AG04450 (cell line): ENCODE measurements around the gene BEND5. TPM values are rescaled to one million over a fixed set of nuclear protein-coding genes. Genes with fewer than 3 reads are reported as not detected.

Source experiments
- CTCF ChIA-PET: fragments of 300-600, 350-600 bp; formaldehyde crosslinking; extraction: SDS; loops from one replicate; lab custom pipeline; 2022; ENCODE audit warnings: antibody characterized with exemption, inconsistent platforms; lab: Charles Lee
- POLR2A ChIA-PET: fragments of 350-600 bp; formaldehyde crosslinking; extraction: SDS; loops from one replicate; lab custom pipeline; 2021; ENCODE audit warnings: antibody characterized with exemption, inconsistent platforms; lab: Yijun Ruan, JAX
- DNase-seq: peaks from one replicate; pipeline ENCODE4 v3.0.0-alpha.2; 2011; ENCODE audit warnings: low read depth, low spot score
- H3K27ac ChIP-seq: one replicate; pipeline ENCODE4 v1.5.1; 2012; ENCODE audit warnings: low read depth, low read length, control low read depth
- H3K27me3 ChIP-seq: one replicate; pipeline ENCODE4 v1.6.0; 2012; ENCODE audit warnings: low read length; ENCODE audit not compliant: control insufficient read depth, insufficient read depth
- H3K4me3 ChIP-seq: 2 replicates; pipeline ENCODE4 v1.5.1; 2011; ENCODE audit warnings: mild to moderate bottlenecking, low read depth, low read length, control low read depth
- H3K9me3 ChIP-seq: 2 replicates; pipeline ENCODE4 v1.5.1; 2012; ENCODE audit warnings: low read length; ENCODE audit not compliant: control insufficient read depth, insufficient read depth
- CTCF ChIP-seq: IDR thresholded peaks from 2 replicates; pipeline ENCODE4 v1.5.1; 2011; ENCODE audit warnings: low read depth, low read length, control low read depth, inconsistent platforms
- polyA plus RNA-seq: library from polyadenylated mRNA; depleted of rRNA; stranded (reverse); fragments of >200 nt; gene quantifications from 2 replicates; pipeline ENCODE4 v1.2.3, GENCODE V29; 2011

Gene BEND5
- polyA plus RNA-seq, 1 experiment, result 0.74 TPM

GRCh38 chr1:48730164-48730910 is 46.4 kb downstream of the BEND5 start:
- POLR2A ChIA-PET, result no interaction called here
- CTCF ChIA-PET, result no interaction called here
- H3K4me3 ChIP-seq, result no peak overlapping the region
- no peak overlapping the region for H3K27ac ChIP-seq
- H3K27me3 ChIP-seq, result no peaks in the 10 kb centered on the region
- no peak for DNase-seq
- TF ChIP-seq CTCF, result no peak
- H3K9me3 ChIP-seq, result no peaks in the 10 kb centered on the region

GRCh38 chr1:48728584-48728983 is 48.1 kb downstream of the BEND5 start:
- Histone ChIP-seq H3K9me3 (no peaks in the 10 kb centered on the region), H3K27ac (no peak overlapping the region), H3K4me3 (no peak overlapping the region), H3K27me3 (no peaks in the 10 kb centered on the region)
- ChIA-PET POLR2A (no interaction called here), CTCF (interaction anchor here (0.8 kb wide), 1 partner anchor 31 kb away, joined by 4 read pairs; no protein-coding TSS in a partner anchor)
- DNase-seq, result no peak
- TF ChIP-seq CTCF, result no peak

GRCh38 chr1:48726557-48727215 is 50.0 kb downstream of the BEND5 start:
- TF ChIP-seq CTCF, result no peak
- Histone ChIP-seq H3K4me3 (no peak overlapping the region), H3K9me3 (no peaks in the 10 kb centered on the region), H3K27me3 (no peaks in the 10 kb centered on the region), H3K27ac (no peak overlapping the region)
- ChIA-PET CTCF (no interaction called here), POLR2A (no interaction called here)
- DNase-seq, result no peak

- Histone ChIP-seq H3K27me3 (no peaks in the 10 kb centered on the region), H3K4me3 (no peak overlapping the region), H3K9me3 (no peaks in the 10 kb centered on the region), H3K27ac (no peak overlapping the region)
- CTCF ChIA-PET, result no interaction called here
- POLR2A ChIA-PET, result no interaction called here
- TF ChIP-seq CTCF, result no peak
- no peak for DNase-seq
Measured at GRCh38 chr1:48726139-48726538, 50.6 kb downstream of the BEND5 start.
